Measurements from ENCODE around the gene KDR.

Gene KDR

GRCh38 chr4:55079451-55080173 is 45.8 kb downstream of the KDR start:
- DNase-seq (ENCODE audit: low read depth, low spot score) = no peak

GRCh38 chr4:55078987-55079386 is 46.4 kb downstream of the KDR start:
- peak; percentile 15 for DNase-seq (ENCODE audit: low read depth, low spot score)

GRCh38 chr4:55077577-55077976 is 47.8 kb downstream of the KDR start:
- DNase-seq (ENCODE audit: low read depth, low spot score) = no peak

- DNase-seq (ENCODE audit: low read depth, low spot score) = peak; percentile 16
Observed at GRCh38 chr4:55075823-55076716, 49.3 kb downstream of the KDR start.

- no peak for DNase-seq (ENCODE audit: low read depth, low spot score)
Observed at GRCh38 chr4:55075376-55075775, 50.0 kb downstream of the KDR start.

GRCh38 chr4:55074386-55074785 is 51.0 kb downstream of the KDR start:
- DNase-seq (ENCODE audit: low read depth, low spot score) = peak; percentile 48

- DNase-seq (ENCODE audit: low read depth, low spot score) = no peak
Observed at GRCh38 chr4:55071951-55072350, 53.4 kb downstream of the KDR start.

- peak; percentile 21 for DNase-seq (ENCODE audit: low read depth, low spot score)
Observed at GRCh38 chr4:55069248-55069647, 56.1 kb downstream of the KDR start.

- DNase-seq (ENCODE audit: low read depth, low spot score) = no peak
Observed at GRCh38 chr4:55068522-55068921, 56.9 kb downstream of the KDR start.

- DNase-seq (ENCODE audit: low read depth, low spot score) = no peak
Observed at GRCh38 chr4:55066018-55066417, 59.4 kb downstream of the KDR start.

GRCh38 chr4:55055529-55055928 is 69.9 kb downstream of the KDR start:
- no peak for DNase-seq (ENCODE audit: low read depth, low spot score)

- no peak for DNase-seq (ENCODE audit: low read depth, low spot score)
Observed at GRCh38 chr4:55051532-55051931, 73.9 kb downstream of the KDR start.

GRCh38 chr4:55050418-55050950 is 74.9 kb downstream of the KDR start:
- DNase-seq (ENCODE audit: low read depth, low spot score) = no peak

- DNase-seq (ENCODE audit: low read depth, low spot score) = no peak
Observed at GRCh38 chr4:55038176-55038890, 87.1 kb downstream of the KDR start.

GRCh38 chr4:55037728-55038127 is 87.7 kb downstream of the KDR start:
- DNase-seq (ENCODE audit: low read depth, low spot score) = no peak

GRCh38 chr4:55036405-55036804 is 89.0 kb downstream of the KDR start:
- DNase-seq (ENCODE audit: low read depth, low spot score) = no peak

GRCh38 chr4:55035892-55036291 is 89.5 kb downstream of the KDR start:
- DNase-seq (ENCODE audit: low read depth, low spot score) = no peak

GRCh38 chr4:55033296-55033695 is 92.1 kb downstream of the KDR start:
- DNase-seq (ENCODE audit: low read depth, low spot score) = no peak

- no peak for DNase-seq (ENCODE audit: low read depth, low spot score)
Observed at GRCh38 chr4:55032788-55033187, 92.6 kb downstream of the KDR start.

- DNase-seq (ENCODE audit: low read depth, low spot score) = no peak
Observed at GRCh38 chr4:55032179-55032578, 93.2 kb downstream of the KDR start.

- DNase-seq (ENCODE audit: low read depth, low spot score) = no peak
Observed at GRCh38 chr4:55031158-55031557, 94.2 kb downstream of the KDR start.

GRCh38 chr4:55030589-55030988 is 94.8 kb downstream of the KDR start:
- DNase-seq (ENCODE audit: low read depth, low spot score) = no peak

Measured in ELF-1 (cell line).